Retinal pigment epithelial cell (primary cell): ENCODE measurements around the gene ART4.

Experiments
- DNase-seq: peaks from one replicate; pipeline ENCODE4 v3.0.0-alpha.2; 2010; ENCODE audit warnings: low read depth
- H3K4me3 ChIP-seq: 2 replicates; pipeline ENCODE4 v1.5.1; 2011; ENCODE audit warnings: mild to moderate bottlenecking, low read length, control low read depth, moderate library complexity
- CTCF ChIP-seq: conservative IDR thresholded peaks from 2 replicates; pipeline ENCODE4 v1.5.1; 2011; ENCODE audit warnings: low read depth, low read length, control low read depth, inconsistent platforms

ART4 gene

GRCh38 chr12:14833952-14834351 is 9.4 kb downstream of the ART4 start:
- no peak for DNase-seq
- no peak overlapping the region for H3K4me3 ChIP-seq
- TF ChIP-seq CTCF = no peak

GRCh38 chr12:14833336-14833735 is 10.0 kb downstream of the ART4 start:
- no peak for DNase-seq
- no peak for TF ChIP-seq CTCF
- H3K4me3 ChIP-seq = no peak overlapping the region

- TF ChIP-seq CTCF = no peak
- H3K4me3 ChIP-seq = no peak overlapping the region
- DNase-seq = no peak
These were observed 14.4 kb downstream of the ART4 start for GRCh38 chr12:14828892-14829291.

DNA sequence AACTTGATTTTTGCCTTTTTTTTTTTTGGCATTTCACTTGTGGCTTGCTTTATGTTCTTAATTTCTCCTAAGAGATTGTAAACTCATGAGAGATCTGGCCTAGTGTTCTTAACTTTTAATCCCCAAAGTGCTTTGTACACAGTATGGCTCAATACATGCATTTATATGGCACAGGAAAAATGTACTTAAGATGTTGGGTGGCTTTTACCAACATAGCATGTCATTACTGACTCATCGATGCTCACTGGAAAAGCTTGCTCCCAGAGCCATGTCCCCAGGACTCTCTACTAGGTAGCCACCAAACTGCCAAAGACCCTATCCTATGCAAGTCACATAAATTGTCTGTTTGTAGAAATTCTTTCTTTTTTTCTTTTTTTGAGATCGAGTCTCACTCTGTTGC is 16.3 kb downstream of the ART4 start:
- no peak for DNase-seq
- no peak overlapping the region for H3K4me3 ChIP-seq
- no peak for TF ChIP-seq CTCF

- TF ChIP-seq CTCF = no peak
- no peak for DNase-seq
These were observed 16.8 kb downstream of the ART4 start for GRCh38 chr12:14826491-14826890.

DNA sequence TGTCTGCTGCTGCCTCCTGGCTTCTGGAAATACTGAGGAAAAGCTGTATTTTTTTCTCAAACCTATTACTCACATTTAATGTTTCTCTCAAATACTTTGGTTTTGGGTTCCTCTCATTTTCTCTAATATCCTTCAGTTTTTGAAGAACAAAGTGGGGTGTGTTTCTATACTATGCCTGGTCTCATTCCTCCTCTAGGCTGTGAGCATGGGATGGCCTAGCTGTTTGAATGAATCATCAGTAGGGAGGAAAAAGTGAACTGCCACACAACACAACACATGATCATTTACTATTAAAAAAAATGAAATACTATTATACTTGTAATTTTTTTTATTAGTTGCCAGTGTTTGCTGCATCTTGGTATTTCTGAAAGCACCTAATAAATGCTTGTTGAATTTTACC is 18.1 kb downstream of the ART4 start:
- TF ChIP-seq CTCF = no peak
- DNase-seq = no peak
- H3K4me3 ChIP-seq = no peak overlapping the region

More at GRCh38 chr12:14826491-14826890, 16.8 kb downstream of the ART4 start:
- no peak overlapping the region for H3K4me3 ChIP-seq

GRCh38 chr12:14824012-14824634 is 19.2 kb downstream of the ART4 start:
- no peak for TF ChIP-seq CTCF
- no peak overlapping the region for H3K4me3 ChIP-seq
- DNase-seq = no peak
